GM12878 (cell line): ENCODE measurements around the gene MPRIP. TPM values are rescaled to one million over a fixed set of nuclear protein-coding genes. Genes with fewer than 3 reads are reported as not detected.

Experiments used
- ASH2L ChIP-seq: fragments of 300-600, 200-600 bp; sonication (generic); IDR thresholded peaks from 2 replicates; pipeline ENCODE4 v1.6.1; 2017; ENCODE audit warnings: low read depth, mild to moderate bottlenecking, borderline replicate concordance
- BRCA1 ChIP-seq: IDR thresholded peaks from 2 replicates; pipeline ENCODE4 v1.6.1; 2011; ENCODE audit warnings: low read depth, low read length, improper control_type of control experiment
- CHD1 ChIP-seq: IDR thresholded peaks from 2 replicates; pipeline ENCODE4 v1.6.1; 2012; ENCODE audit warnings: low read depth, low read length, improper control_type of control experiment
- E2F4 ChIP-seq: IDR thresholded peaks from 2 replicates; pipeline ENCODE4 v1.6.1; 2012; ENCODE audit warnings: low read depth, low read length, improper control_type of control experiment
- IRF4 ChIP-seq: IDR thresholded peaks from 2 replicates; pipeline ENCODE4 v1.6.1; 2011; ENCODE audit warnings: low read depth, low read length
- POLR2AphosphoS2 ChIP-seq: IDR thresholded peaks from 2 replicates; pipeline ENCODE4 v1.6.1; 2011; ENCODE audit warnings: low read depth, mild to moderate bottlenecking, low read length, improper control_type of control experiment, moderate library complexity
- RELB ChIP-seq: fragments of 450-650 bp; IDR thresholded peaks from 2 replicates; pipeline ENCODE4 v1.6.1; 2017; ENCODE audit warnings: low read depth, mild to moderate bottlenecking, moderate library complexity
- SIN3A ChIP-seq: IDR thresholded peaks from 2 replicates; pipeline ENCODE4 v1.6.1; 2012; ENCODE audit warnings: low read depth, low read length, improper control_type of control experiment
- STAT1 ChIP-seq: fragments of 450-650 bp; conservative IDR thresholded peaks from 2 replicates; pipeline ENCODE4 v1.6.1; 2014; ENCODE audit warnings: antibody characterized with exemption, mild to moderate bottlenecking
- SUPT20H ChIP-seq: IDR thresholded peaks from 2 replicates; pipeline ENCODE4 v1.6.1; 2011; ENCODE audit warnings: low read depth, mild to moderate bottlenecking, low read length, moderate library complexity, borderline replicate concordance; ENCODE audit not compliant: control insufficient read depth
- TARDBP ChIP-seq: IDR thresholded peaks from 2 replicates; pipeline ENCODE4 v1.6.1; 2016; ENCODE audit warnings: borderline replicate concordance
- USF1 ChIP-seq: IDR thresholded peaks from 2 replicates; pipeline ENCODE4 v1.6.1; 2011; ENCODE audit warnings: borderline replicate concordance, low read depth, mild to moderate bottlenecking, moderate library complexity, mixed read lengths, low read length; ENCODE audit not compliant: insufficient read depth; ENCODE audit errors: extremely low read length
- YBX1 ChIP-seq: fragments of 450-650 bp; IDR thresholded peaks from 2 replicates; pipeline ENCODE4 v1.6.1; 2016; ENCODE audit warnings: antibody characterized with exemption
- ZNF687 ChIP-seq: fragments of 450-650 bp; IDR thresholded peaks from 2 replicates; pipeline ENCODE4 v1.6.1; 2017; ENCODE audit warnings: mild to moderate bottlenecking, moderate library complexity
- polyA plus RNA-seq, 11 experiments: library from polyadenylated mRNA; depleted of rRNA in 4 of 11; unstranded in 6 of 11; stranded (reverse) in 5 of 11; fragments of >200 nt; fragmentation: Nextera tagmentation in 4 of 11; fragmentation: Illumina TruSeq in 1 of 11; extraction: Ambion mirVana in 4 of 11; extraction: Trizol in 1 of 11; gene quantifications; 1 replicate in 1 of 11; 2 replicates in 10 of 11; pipeline versions ENCODE4 v1.2.1 to v1.2.3, GENCODE V29; 2011 to 2016; ENCODE audit warnings: inconsistent platforms in 2 of 11, missing spikeins in 2 of 11, low read depth in 1 of 11
- total RNA-seq, 4 experiments: library from RNA; depleted of rRNA in 3 of 4; stranded (reverse); fragments of >200 nt in 3 of 4; fragmentation: Illumina TruSeq in 1 of 4; extraction: Trizol in 1 of 4; gene quantifications; 2 replicates each; pipeline versions ENCODE4 v1.2.1 to v1.2.3, GENCODE V29; 2013 to 2021
- TF ChIP-seq, protein P1 (sequence below): fragments of 450-650 bp; IDR thresholded peaks from 2 replicates; pipeline ENCODE4 v1.6.1; 2014; ENCODE audit warnings: mild to moderate bottlenecking
- TF ChIP-seq, protein P2 (sequence below): IDR thresholded peaks from 2 replicates; pipeline ENCODE4 v1.6.1; 2012; ENCODE audit warnings: low read depth, low read length, improper control_type of control experiment

The MPRIP gene
- total and polyA plus RNA-seq, 10 of the 15 experiments (the other 5 are each of a cell fraction or from before 2014, with no cell fraction given) = 16.5 to 168 (median 71.7) TPM

DNA sequence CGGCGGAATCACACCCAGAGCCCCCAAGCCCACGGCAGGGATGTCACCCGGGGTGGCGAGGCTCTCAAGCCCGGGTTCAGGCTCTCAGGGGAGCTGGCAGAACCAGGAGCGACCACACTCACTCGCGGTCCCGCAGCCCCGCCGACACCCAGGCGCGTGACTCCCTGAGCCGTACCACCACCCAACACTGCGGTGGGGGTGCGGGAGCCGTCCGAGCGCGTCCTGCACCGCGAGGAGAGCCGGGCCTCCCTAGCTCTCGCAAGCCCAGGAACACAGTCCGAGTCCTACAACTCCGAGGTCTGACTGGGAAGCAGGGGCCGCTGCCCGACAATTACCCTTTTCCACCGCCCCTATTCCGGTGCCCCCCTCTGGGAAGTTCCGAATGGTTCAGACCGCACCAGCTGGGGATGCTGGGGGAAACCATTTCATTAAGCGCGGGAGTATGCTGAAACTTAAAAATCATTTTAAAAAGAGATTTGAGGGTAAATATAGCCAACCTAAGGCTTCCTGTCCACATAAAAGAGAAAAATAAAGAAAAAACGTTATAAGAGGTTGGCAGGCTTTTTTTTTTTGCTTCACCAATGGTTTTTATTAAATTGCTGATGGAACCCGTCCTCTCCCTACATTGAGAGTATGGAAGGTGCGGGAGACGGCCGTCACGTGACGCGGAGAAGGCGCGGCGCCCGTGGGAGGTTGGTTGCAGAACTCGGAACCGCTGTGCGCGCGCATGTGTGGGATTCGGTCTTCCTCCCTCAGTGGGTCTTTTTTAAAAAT, 195.0 kb downstream of the MPRIP start, which contains the start of gene FLCN (continued):
- TF ChIP-seq RELB (peak; percentile 100), ZNF687 (peak; percentile 25), YBX1 (no peak), POLR2AphosphoS2 (peak; percentile 71; the same call in 1 of the 2 replicates), USF1 (peak; percentile 94), CHD1 (peak; percentile 98), E2F4 (no peak), STAT1 (peak; percentile 97), BRCA1 (no peak), SUPT20H (no peak), ASH2L (no peak), TARDBP (no peak), IRF4 (no peak), SIN3A (peak; percentile 62; the same call in 1 of the 2 replicates)
- TF ChIP-seq, protein P1, sequence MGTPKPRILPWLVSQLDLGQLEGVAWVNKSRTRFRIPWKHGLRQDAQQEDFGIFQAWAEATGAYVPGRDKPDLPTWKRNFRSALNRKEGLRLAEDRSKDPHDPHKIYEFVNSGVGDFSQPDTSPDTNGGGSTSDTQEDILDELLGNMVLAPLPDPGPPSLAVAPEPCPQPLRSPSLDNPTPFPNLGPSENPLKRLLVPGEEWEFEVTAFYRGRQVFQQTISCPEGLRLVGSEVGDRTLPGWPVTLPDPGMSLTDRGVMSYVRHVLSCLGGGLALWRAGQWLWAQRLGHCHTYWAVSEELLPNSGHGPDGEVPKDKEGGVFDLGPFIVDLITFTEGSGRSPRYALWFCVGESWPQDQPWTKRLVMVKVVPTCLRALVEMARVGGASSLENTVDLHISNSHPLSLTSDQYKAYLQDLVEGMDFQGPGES = 0 out of 2 replicates have a peak, but pooled peaks have one; percentile 47
- TF ChIP-seq, protein P2, sequence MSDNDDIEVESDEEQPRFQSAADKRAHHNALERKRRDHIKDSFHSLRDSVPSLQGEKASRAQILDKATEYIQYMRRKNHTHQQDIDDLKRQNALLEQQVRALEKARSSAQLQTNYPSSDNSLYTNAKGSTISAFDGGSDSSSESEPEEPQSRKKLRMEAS = peak; percentile 95
